ENCODE measurements around the gene HSDL2.
"Not testable (repeated sequence)": the region's sequence is repeated elsewhere in the genome, so short reads cannot be mapped to it uniquely, and the experiment has no call there.

The HSDL2 gene

GRCh38 chr9:112503170-112503569, 123.3 kb downstream of the HSDL2 start:
- no peak for DNase-seq

GRCh38 chr9:112505086-112505485, 125.2 kb downstream of the HSDL2 start:
- no peak for DNase-seq

- DNase-seq: no peak
Observed at GRCh38 chr9:112505607-112506006, 125.7 kb downstream of the HSDL2 start.

DNA sequence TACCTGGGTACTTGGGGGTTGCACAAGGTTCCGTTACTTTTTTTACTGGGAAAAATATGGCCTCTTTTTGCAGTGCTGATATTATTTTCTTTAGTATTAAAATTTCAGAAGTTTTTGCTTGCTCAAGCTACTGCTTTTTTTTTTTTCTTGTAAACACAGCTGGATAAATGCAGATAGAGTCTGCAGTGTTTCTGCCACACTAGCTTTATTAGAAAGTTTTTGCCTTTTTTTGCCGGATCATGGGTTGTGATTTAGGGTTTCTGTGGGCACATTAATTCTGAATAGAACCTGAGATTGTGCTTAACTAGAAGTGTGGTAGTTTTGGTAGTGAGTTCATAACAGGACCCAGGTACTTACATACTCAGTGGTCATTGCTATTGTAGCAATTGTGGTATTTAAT, 126.7 kb downstream of the HSDL2 start:
- no peak for DNase-seq

GRCh38 chr9:112507001-112507680, 127.2 kb downstream of the HSDL2 start:
- DNase-seq: no peak

DNA sequence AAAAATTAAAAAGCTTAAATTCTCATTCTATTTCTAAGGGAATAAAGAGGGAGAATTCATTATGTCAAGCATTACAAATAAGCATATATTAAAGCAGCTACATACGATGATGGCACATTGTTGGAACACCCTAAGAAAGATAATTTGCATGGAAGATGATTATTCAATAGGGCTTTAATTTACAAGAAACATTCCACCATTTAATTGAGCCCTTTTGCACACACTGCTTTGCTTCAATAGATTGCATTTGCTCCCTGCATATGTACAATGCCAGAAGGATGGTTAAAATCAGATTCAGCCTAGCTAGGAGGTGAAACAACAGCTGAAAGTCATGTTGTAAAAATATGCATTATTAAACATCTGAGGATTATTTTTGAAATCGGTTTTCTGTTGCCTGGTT, 128.5 kb downstream of the HSDL2 start:
- no peak for DNase-seq

DNA sequence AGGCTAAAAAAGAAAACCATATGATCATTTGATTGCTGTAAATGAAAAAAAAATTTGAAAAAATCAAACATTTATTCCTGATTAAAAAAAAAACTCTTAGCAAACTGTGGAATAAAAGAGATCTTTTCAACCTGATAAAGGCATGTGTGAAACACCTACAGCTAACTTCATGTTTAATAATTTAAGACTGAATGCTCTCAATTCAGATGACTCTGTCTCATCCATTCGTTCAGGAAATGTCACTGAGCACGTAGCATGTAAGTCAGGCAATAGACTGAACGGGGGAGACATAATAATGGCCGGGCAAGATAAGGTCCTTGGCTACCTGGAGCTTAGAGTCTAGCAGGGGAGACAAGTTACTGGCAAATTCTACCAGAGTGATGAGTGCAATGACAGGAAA, 132.5 kb downstream of the HSDL2 start:
- DNase-seq: not testable (repeated sequence)

DNA sequence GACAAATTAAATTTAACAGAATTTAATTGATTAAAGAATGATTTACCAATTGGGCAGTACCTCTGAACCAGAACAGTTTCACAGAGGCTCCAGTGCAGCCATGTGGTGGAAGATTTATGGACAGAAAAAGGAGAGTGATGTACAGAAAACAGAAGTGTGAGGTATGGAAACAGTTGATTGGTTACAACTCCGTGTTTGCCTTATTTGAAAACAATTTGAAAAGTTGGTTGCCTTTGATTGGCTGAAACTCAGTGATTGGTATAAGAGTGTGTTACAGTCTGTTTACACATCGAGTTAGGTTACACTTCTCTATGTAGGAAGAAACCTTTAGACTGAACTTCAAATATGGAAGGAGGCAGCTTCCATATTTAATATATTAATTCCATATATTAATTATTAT, 136.9 kb downstream of the HSDL2 start:
- no peak for DNase-seq

GRCh38 chr9:112520069-112520468, 140.2 kb downstream of the HSDL2 start:
- DNase-seq: no peak

GRCh38 chr9:112520656-112521055, 140.7 kb downstream of the HSDL2 start:
- no peak for DNase-seq

Data from activated CD4-positive, alpha-beta T cell treated with anti-CD3 and anti-CD28 coated beads, Interleukin-2, Interleukin-6, amounts not matched to agents 100 ng/mL and 50 ng/mL, durations not matched to agents 16 hours and 8 hours (primary cell).